GM21786 (cell line): ENCODE results near the gene LMF1.
"Not testable (repeated sequence)": the region's sequence is repeated elsewhere in the genome, so short reads cannot be mapped to it uniquely, and the experiment has no call there.

Experiments
- ATAC-seq: cut with Tn5 transposase; IDR thresholded peaks from one replicate; pipeline ENCODE4 v1.9.1; 2021; ENCODE audit not compliant: unreplicated experiment

Gene LMF1

GRCh38 chr16:897701-898100 lies 73.1 kb downstream of the LMF1 start:
- no peak for ATAC-seq

DNA sequence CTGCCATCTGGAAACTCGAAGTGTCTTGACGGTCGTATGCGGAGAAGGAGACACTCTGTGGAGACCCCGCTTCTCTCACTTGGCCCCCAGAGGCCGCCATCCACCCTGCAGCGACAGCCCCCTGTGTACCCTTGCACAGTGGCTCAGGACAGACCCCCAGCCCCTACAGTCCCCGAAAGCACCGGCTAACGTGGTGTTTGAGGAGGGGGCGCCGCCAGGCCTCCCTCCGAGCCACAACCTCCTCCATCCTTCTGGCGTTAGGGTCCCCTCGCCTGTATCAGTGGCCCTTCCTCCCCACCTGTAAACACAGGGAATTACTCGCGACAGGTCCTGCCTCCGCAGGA lies 73.6 kb downstream of the LMF1 start:
- no peak for ATAC-seq

- no peak for ATAC-seq
Observed at GRCh38 chr16:896261-897199, 74.3 kb downstream of the LMF1 start.

GRCh38 chr16:895371-895770 lies 75.4 kb downstream of the LMF1 start:
- ATAC-seq = no peak

- ATAC-seq = no peak
Observed at GRCh38 chr16:894841-895240, 75.9 kb downstream of the LMF1 start.

DNA sequence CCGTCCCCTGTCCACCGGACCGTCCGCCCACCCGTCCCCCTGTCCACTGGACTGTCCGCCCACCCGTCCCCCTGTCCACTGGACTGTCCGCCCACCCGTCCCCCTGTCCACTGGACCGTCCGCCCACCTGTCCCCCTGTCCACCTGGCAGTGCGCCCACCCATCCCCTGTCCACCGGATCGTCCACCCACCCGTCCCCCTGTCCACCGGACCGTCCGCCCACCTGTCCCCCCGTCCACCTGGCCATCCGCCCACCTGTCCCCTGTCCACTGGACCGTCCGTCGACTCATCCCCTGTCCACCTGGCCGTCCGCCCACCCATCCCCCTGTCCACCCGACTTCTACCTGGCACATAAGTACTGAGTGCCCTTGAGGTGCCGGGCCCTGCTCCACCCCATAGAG lies 76.6 kb downstream of the LMF1 start:
- ATAC-seq = no peak

- ATAC-seq = no peak
Observed at GRCh38 chr16:893360-893759, 77.4 kb downstream of the LMF1 start.

DNA sequence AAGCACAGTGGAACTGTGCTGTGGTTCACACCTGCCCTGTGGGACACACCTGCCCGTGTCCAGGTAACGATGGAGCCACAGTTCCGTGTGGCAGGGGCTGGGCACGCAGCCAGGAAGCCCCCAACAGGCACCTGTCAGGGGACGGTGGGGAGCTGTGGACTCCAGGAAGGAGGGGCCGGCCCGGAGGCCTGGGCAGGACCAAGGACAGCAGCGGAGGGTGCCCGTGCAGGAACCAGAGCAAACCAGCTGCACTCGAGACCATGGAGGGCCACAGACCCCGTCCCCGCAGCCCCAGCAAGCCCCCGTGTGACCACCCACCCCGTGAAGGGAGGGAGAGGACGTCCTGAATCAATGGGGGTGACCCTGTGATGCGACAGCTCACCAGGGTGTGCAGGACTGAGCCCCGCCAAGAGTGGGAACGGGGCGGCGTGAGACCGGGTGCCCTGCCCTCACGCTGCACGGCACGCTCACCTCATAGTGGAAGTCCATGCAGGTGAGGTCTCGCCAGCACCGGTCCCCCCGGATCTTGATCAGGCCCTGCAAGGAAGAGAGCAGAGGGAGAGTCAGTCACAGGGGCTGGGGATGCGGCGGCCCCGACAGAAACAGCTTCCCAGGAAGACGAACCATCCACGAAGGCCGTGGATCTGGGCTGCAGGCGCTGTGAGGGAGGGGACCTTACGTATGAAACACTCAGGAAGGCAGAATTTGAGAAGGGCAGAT lies 78.1 kb downstream of the LMF1 start:
- ATAC-seq = no peak

GRCh38 chr16:892006-892405 lies 78.8 kb downstream of the LMF1 start:
- ATAC-seq = no peak

DNA sequence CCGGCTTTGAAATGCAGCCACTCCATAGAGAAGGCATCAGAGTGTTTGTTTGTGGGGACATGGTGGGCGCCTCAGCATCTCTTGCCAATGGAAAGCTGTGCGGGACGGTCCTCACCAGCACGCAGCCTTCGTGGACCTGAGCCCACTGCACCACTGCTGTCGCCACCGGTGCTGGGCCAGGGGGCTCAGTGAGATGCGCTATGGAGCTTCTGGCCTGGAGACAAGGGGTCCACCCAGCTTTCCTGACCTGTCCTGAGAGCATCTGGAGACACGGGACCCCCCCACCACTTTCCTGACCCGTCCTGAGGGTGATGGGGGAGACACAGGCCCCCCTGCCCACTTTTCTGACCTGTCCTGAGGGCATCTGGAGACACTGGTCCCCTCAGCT lies 79.4 kb downstream of the LMF1 start:
- ATAC-seq = no peak

- no peak for ATAC-seq
Observed at GRCh38 chr16:890716-891352, 80.0 kb downstream of the LMF1 start.

- ATAC-seq = no peak
Observed at GRCh38 chr16:890217-890616, 80.6 kb downstream of the LMF1 start.

GRCh38 chr16:889586-889985 lies 81.2 kb downstream of the LMF1 start:
- no peak for ATAC-seq

GRCh38 chr16:888901-889570 lies 81.7 kb downstream of the LMF1 start:
- no peak for ATAC-seq

DNA sequence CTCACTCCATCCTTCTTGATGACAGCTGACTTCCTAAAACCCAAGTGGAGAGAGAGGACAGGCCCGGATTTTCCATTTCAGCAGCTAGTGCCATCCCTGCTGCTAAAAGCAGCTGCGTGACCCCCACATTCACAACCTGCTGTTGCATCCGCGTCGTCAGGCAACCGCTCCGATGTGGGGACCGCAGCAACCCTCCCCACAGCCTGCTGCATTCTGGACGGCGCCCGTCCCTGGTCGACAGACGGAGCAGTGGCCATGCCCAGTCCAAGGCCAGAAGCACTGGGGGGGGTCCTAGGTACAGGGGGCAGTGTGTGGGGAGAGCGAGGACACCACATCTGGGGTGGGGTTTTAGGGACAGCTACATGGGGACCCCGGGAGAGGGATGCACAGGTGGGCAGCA lies 82.3 kb downstream of the LMF1 start:
- ATAC-seq = not testable (repeated sequence)

GRCh38 chr16:887846-888245 lies 82.9 kb downstream of the LMF1 start:
- ATAC-seq = no peak

GRCh38 chr16:886802-887731 lies 83.7 kb downstream of the LMF1 start:
- no peak for ATAC-seq

DNA sequence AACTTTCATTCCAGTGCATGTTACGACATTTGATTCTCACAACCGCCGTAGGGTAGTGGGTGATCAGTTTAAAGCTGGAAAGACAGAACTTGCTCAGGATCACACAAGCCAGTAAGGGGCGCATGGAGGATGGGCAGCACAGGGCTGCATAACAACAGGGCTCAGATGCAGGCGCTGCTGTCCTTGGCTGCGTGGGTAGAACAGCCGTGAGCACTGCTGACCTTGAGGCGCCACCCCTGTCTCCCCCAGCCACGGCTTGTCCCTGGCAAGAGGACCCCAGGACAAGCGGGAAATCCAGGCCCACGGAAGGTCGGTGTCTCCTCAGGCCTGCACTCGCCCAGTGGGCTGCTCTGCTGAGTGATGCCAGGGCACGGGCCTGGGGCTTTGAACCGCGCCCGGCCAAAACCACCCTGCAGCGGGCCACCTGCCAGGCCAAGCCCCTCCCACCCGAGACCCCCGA lies 84.7 kb downstream of the LMF1 start:
- no peak for ATAC-seq

- ATAC-seq = no peak
Observed at GRCh38 chr16:885391-885790, 85.4 kb downstream of the LMF1 start.

DNA sequence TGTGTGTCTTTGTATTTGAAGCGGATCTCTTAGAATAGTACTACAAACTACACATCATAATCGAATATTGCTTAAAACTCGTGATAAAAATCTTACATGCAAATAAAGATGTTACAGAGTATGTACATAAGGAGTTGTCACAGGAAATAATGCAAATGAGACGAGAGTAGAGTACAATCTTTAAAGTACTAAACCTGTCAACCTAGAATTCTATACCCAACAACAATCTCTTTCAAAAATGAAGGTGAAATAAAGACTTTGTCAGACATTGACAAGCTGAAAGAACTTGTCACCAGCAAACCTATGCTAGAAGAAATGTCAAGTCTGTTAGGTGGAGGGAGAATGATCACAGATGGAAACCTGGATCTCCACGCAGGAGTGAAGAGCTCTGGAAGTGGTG lies 86.6 kb downstream of the LMF1 start:
- ATAC-seq = no peak
